GM21786 (cell line): ENCODE measurements around the gene FGF4.

ENCODE experiments used
- ATAC-seq: cut with Tn5 transposase; IDR thresholded peaks from one replicate; pipeline ENCODE4 v1.9.1; 2021; ENCODE audit not compliant: unreplicated experiment

The FGF4 gene

DNA sequence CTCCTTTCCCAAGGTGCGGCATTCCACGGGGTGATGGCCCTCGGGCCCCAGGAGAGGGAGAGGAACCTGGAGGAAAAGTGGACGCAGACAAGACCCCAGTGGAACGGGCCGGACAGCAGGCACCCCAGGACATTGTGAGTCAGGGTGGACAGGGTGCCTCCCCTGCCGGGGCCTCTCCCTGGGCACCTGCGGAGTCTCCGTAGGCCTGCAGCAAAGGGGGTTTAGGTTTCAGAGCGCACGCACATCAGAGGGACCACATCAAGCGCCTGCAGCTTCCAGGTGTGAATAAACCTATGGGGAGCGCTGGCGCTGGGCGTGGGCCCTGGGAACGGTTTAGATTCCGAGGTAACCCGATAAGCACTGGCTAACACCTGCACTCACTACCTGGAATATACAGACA, 48.7 kb downstream of the FGF4 start:
- ATAC-seq, result no peak

DNA sequence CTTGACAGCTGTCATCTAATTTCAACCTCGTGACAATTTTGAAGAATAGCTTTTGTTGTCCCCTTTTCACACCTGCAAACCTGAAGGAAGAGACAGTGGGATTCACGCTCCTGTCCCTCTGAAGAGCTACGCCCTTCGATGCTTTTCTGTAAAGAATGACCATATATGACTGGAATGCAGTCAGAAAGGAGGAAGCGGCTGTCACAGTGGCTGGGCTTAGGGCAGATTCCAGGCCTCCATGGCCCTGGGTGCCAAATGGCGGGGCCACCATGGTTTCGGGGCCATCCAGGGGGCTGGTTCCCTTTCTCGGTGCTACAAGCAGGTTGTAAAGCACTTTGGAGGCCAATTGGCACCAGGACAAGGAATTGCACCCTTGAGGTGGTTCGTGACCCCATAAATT, 49.1 kb downstream of the FGF4 start:
- no peak for ATAC-seq

DNA sequence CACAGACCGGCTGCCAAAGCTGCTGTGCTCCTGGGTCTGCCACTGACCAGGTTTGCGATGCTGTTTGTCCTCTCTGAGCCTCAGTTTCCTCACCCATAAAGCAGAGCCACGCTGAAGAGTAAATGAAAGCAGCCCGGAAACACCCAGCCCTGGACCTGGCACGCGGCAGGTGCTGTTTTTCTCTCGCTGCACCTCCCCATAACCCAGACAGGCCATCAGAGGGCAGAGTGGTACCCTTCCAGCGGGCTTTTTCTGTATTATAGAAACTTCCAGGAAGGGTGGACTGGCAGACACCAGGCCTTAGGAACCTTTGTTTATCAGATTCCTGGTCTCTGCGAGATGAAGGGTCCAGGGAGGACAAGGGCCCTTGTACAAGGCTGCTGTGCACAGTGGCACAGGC, 53.4 kb downstream of the FGF4 start:
- ATAC-seq, result no peak

DNA sequence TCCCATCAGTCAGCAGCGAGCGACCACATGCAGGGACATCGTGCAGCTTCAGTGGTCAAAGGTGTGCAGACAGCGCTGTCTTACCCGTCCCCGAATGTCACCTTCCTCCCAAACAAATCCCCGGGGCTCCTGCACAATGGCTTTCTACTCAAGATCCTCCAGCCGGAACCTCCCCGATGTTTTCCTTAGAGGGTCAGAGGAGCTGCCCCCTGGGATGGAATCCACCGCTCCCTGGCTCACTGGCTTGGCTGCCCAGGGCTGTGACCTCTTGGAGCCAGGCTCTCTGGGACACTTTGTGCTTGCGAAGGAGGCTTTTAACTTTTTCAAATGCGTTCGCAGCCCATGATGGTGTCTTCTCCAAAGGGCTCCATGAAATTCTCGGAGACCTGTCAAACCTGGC, 54.0 kb downstream of the FGF4 start:
- ATAC-seq, result no peak
